Keratinocyte (primary cell): Measurements from ENCODE around the gene ITPKB.

Experiments used
- CTCF ChIP-seq, 3 experiments: IDR thresholded peaks in 1 of 3; conservative IDR thresholded peaks in 1 of 3; optimal IDR thresholded peaks in 1 of 3; 2 replicates in 2 of 3; 3 replicates in 1 of 3; pipeline versions ENCODE3 to v1.5.1; 2011; ENCODE audit warnings: low read length in 3 of 3, mild to moderate bottlenecking in 3 of 3, moderate library complexity in 2 of 3, control low read depth in 1 of 3, inconsistent platforms in 1 of 3; ENCODE audit not compliant: insufficient read depth in 2 of 3; ENCODE audit errors: extremely low read depth in 1 of 3
- EZH2 ChIP-seq: IDR thresholded peaks from one replicate; pipeline ENCODE4 v1.6.1; 2012; ENCODE audit warnings: inconsistent platforms, mild to moderate bottlenecking, low read length, moderate library complexity

- TF ChIP-seq CTCF (optimal IDR thresholded peaks at IDR 0.05 in 1 of 3, IDR thresholded peaks at IDR 0.05 in 1 of 3, conservative IDR thresholded peaks at IDR 0.05 in 1 of 3; ENCODE audit: extremely low read depth in 1 of 3, insufficient read depth in 2 of 3, low read length in 3 of 3), result no peak
- TF ChIP-seq EZH2, result no peak
Observed at GRCh38 chr1:226641671-226642231, 97.3 kb downstream of the ITPKB start.
